HCEC 1CT (cell line): ENCODE data around the gene RABGAP1L.

Source experiments
- DNase-seq: peaks from one replicate; pipeline ENCODE4 v3.0.0-alpha.2; 2017

RABGAP1L gene

DNA sequence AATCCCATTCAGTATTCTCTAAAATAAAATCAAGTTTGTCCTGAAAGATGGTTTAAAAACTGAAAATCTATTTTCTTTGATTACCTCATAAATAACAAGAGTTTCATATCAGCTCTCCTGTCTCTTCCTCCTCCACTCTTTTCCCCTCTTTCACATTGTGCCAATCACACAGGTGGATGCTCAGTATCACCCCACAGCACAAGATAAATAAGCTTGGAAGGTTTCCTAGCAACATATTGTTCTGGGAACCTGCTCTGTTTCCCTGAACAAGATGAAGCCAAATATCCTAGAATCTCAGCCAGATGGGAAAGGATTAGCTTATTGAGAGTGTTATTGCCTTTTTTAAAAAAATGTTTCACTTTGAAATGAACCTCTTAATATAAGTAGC is 794.7 kb downstream of the RABGAP1L start:
- no peak for DNase-seq

GRCh38 chr1:174954671-174955669 is 795.6 kb downstream of the RABGAP1L start:
- no peak for DNase-seq

DNA sequence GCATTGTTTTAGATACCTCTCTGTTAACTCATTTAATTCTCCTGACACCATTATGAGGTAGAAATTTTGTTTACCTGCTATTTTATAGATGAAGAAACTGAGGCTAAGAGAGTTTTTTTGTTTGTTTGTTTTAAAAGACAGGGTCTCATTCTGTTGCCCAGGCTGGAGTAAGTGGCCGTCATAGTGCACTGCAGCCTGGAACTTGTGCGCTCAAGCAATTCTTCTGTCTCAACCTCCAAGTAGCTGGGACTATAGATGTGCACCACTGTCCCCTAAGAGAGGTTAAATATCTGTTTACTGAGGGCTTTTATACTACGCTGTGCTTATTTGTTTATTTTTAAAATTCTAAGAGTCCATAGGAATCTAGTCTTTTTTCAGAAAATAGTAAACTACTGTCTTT is 796.8 kb downstream of the RABGAP1L start:
- DNase-seq: no peak

- no peak for DNase-seq
These were observed 797.7 kb downstream of the RABGAP1L start for GRCh38 chr1:174956976-174957375.

DNA sequence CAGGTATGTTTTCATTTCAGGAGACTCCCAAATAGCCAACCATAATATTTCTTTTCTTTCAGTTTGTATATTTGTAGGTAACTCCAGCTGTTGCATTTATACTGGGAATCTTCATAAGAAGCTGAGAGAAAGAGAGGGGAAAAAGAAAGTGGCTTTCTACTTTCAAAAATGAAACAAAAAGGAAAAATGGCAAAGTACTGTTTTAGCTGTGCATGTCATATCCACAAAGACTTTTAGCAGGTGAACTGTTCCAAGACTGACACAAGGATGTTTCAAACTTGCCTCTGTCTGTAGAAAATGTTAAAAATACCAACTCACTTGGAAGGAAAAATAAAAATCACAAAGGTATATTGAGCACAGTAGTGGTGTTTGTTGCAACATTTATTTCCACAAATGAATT is 798.5 kb downstream of the RABGAP1L start:
- no peak for DNase-seq

DNA sequence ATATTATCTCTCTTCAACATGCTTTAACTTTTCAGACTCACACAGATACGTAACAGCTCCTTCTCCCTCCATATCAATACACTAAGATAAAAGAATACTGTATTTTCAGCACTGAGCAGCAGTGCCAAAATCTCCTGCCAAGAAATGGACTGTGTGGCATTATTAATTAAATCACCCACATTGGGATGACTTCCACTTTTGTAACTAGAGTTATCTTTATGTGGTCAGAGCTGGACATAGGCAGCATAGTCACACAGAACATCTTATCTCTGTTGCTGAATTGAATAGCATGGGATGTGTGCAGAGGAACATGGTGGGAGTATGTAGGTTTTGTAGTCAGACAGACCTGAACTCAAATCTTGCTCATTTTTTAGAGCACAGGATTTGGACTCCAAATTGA is 799.1 kb downstream of the RABGAP1L start:
- DNase-seq: no peak

- DNase-seq: no peak
These were observed 801.0 kb downstream of the RABGAP1L start for GRCh38 chr1:174960362-174960761.

GRCh38 chr1:174963529-174964125 is 804.3 kb downstream of the RABGAP1L start:
- DNase-seq: no peak

- DNase-seq: no peak
These were observed 805.1 kb downstream of the RABGAP1L start for GRCh38 chr1:174964261-174964971.

DNA sequence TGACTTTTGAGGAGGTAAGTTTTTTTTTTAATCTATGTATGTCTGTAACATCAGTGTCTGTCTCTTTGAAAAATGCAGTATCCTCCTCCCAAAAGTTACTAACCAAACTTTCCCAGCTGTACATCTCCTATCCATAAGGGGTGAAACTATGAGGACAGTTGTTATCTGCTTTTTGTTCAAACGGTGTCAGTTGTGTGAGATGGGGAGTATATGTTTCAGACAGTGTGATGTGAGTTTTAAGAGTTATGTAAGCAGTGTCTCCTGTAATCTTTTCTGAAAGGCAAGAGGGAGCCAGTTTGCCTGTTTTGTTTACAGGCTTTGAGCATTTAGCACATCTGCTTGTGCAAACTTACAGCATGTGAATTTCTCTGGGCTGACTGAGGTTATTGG is 805.6 kb downstream of the RABGAP1L start:
- no peak for DNase-seq

DNA sequence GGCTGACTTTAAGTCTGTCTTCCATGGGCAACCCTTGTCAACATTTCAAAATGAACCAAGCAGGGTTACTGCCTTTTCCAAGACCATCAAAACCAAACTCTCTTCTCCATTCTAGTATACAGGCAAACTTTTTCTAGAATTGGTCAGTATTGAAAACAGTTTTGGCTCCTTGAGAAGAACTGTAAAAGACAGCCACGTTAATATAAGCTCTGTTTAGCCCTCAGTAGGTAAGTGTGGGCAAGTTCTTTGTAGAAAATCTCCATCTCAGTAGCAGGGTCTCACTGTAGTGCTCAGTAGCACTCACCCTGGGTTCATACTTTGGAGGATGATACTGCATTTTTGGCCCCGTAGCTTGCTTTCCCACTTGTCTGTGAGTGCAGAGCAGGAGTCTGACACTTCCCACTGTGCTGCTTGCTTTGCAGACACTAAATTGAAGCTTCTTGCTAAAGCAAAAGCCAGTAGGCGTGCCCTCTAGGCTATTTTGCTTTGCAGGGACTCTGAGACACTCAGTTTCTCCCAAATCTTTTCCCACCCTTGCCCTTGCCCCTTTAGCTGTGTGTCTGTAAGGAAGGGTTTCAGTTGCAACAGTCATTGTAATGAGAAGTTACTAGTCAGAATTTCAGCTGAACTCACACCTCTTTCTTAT is 806.2 kb downstream of the RABGAP1L start:
- no peak for DNase-seq

DNA sequence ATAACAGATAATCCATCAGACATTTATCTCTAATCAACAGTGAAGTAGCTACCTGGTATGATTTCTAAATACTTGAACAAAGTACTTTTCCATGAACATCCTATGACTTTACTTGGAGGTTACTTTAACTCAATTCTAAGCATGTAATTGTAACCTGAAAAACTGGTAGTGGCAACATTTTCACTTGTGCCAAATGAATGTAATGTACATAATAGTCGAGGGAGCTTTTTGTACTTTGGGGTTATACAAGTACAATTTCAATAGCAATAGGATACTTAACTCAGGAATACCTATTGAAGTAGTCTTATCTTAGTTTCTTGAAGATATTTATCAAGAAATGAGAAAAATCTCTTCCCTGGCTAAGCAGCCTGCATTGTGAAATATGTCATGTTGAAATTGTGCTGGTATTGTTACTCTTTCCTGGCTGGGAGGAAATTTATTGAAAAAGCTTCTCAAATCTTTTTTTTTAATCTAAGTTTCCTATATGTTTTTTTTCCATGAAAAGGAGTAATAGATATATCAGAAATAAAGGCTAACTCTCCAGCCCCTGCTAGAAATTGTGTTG is 806.8 kb downstream of the RABGAP1L start:
- no peak for DNase-seq

- DNase-seq: no peak
These were observed 808.8 kb downstream of the RABGAP1L start for GRCh38 chr1:174967845-174968705.

DNA sequence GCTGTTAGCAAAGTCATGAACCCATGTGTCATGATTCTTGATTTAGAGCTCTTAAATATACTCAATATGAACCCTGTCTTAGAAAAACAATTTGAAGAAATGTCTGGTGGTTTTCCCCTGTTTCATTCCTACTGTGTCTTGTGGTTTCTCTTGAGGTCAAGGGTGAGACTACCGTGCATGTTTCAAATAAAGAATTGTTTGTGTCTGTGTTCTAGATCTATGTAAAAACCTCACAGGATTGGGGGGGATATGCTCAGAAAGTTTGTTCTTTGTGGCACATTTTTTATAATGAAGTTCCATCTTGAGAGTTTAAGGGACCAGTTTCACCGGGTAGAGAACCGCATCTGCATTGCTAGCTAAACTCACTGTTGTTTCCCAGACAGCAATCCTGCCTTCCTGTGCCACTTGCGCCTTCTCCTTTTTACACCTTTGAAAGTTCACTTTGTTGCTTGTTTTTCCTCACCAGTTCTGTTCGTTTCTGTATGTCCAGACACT is 809.5 kb downstream of the RABGAP1L start:
- peak; percentile 65 for DNase-seq

DNA sequence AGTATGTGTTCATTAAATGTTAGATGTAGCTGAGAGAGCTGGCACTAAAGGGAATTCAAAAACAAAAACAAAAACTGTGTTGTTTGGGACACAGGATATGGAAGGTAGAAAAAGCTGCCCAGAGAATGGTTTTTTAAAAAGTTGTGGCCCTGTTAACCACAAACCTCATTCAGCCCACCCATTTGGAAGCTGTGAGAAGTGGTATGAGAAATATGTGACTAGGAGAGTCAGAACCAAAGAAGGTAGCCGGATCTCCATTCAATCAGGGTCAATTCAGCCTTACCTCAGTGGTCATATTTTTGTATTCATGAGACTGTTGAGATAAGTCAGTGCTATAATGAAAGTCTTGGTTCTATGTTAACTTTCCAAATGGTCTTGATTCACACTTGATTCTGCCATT is 810.7 kb downstream of the RABGAP1L start:
- DNase-seq: no peak

DNA sequence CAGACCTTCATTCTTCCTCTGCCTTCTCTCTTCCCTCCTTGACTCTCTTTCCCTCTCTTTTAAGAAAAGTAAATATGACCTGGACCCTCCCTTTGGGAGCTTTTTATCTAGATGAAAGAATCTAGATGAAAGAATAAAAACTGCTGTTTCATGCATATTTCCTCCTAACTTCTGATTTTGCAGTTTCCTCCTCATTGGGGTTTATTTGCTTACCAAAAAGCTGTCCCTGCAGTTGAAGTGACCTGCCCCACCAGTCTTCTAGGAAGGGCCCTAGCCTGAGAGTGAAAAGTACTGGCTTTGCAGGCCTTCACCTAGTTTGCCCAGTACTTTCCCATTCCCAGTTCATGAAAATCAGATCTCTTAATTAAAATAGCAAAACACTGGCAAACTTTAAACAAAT is 812.1 kb downstream of the RABGAP1L start:
- no peak for DNase-seq

- DNase-seq: no peak
These were observed 812.6 kb downstream of the RABGAP1L start for GRCh38 chr1:174971902-174972301.

DNA sequence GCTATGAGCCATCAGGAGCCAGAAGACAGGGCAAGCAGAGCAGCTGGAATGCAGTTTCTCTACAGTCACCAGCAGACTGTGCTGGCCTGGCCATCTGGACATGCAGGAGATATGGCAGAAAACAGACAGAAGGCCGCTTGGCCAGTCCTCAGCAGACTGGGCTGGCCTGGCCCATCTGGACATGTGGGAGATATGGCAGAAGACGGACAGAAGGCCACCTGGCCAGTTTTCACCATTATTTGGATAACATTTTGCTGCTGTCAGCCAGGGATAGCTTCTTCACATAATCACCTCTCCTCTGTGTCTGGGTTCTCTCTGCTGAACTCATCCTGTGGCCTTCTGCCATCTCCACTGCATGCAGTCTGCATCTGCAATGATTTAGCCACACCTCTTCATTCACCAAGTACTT is 815.4 kb downstream of the RABGAP1L start:
- DNase-seq: no peak

DNA sequence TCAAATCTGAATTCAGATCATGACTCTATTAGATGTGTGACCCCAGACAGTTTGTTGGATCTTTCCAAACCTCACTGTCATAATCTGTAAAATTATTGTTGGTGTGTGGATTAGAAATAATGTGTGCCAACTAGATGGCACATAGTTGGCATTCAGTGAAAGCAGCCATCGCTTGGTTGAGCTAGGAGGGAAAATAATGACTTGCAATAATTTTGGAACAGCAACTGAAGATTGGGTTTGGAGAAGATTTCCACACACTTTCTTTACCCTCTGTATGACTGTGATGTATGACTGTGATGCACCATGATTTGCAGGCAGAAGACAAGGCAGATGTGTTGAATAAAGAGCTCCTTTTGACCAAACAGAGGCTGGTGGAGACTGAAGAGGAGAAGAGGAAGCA is 816.4 kb downstream of the RABGAP1L start:
- no peak for DNase-seq

DNA sequence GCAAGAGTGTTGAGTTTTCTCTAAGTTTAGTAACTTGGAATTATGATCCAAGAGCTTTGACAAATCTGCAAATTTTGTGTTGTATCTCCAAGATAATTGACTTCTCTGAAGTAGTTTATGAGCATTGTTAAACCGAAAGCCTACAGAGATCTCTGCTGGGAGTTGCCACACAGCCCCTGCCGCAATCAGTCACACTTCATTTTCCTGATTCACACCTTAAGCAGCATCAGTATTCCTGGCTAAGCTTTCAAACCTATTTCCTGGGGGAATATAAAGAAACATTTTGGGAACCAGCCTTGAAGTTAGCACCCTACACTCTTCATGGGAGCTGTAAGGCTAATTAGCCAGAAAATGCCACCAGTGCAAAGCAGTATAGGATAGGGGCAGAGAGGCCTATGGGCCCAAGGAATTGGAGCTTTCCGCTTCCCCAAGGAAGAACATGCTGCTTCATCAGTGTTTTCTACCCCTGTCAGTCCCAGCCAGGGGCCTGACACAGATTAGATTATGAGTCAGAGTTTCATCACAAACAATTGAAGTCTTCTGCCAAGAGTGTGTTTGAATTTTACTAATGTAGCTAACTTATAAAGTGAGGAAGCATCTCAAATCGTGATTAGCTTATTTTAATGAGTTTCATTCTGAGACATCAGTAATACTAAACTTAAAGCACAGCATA is 817.3 kb downstream of the RABGAP1L start:
- peak; percentile 60 for DNase-seq
